ENCODE results near the gene KLHDC10. TPM values are rescaled to one million over a fixed set of nuclear protein-coding genes. Genes with fewer than 3 reads are reported as not detected.

KLHDC10 gene
- total and polyA plus RNA-seq, 2 experiments from 2014 or later = 3.4 to 18.2 TPM

GRCh38 chr7:130160023-130160422 lies 89.7 kb downstream of the KLHDC10 start:
- no peaks in the 10 kb centered on the region for H3F3A ChIP-seq (ENCODE audit: insufficient read depth)
- WGBS, 2 experiments (ENCODE audit: low coverage in 1 of 2, low lambda C conversion rate in 2 of 2, missing lambda C conversion rate in 2 of 2) = 92 to 95% methylated on average over 2 of the region's 2 CpGs
- no peak overlapping the region for H3K9ac ChIP-seq
- H3K4me2 ChIP-seq (ENCODE audit: unreplicated experiment) = no peak overlapping the region
- in situ Hi-C loops (cut with MboI) = no loop called here
- H3K4me1 ChIP-seq (ENCODE audit: insufficient read depth) = no peaks in the 10 kb centered on the region
- TF ChIP-seq EZH2phosphoT487 (IDR thresholded peaks at IDR 0.05; ENCODE audit: insufficient read depth, low read depth) (no peak), EZH2 (IDR thresholded peaks at IDR 0.05; ENCODE audit: insufficient read depth, poor library complexity, severe bottlenecking) (no peak)
- DNase-seq = no peak
- peaks cover 12% of the 10 kb centered on the region for H3K36me3 ChIP-seq (ENCODE audit: low read depth)
- no peaks in the 10 kb centered on the region for H4K20me1 ChIP-seq (ENCODE audit: insufficient read depth)
- H3K4me3 ChIP-seq = no peak overlapping the region
- H3K79me2 ChIP-seq (ENCODE audit: insufficient read depth) = no peaks in the 10 kb centered on the region
- H2AFZ ChIP-seq = no peak overlapping the region
- no peak overlapping the region for H3K27ac ChIP-seq
- no peaks in the 10 kb centered on the region for H3K9me2 ChIP-seq (ENCODE audit: insufficient read depth)
- H3K9me3 ChIP-seq (ENCODE audit: low read depth) = no peaks in the 10 kb centered on the region
- H3K27me3 ChIP-seq (replicated peaks; ENCODE audit: insufficient read depth) = no peaks in the 10 kb centered on the region

- Histone ChIP-seq H3K27me3 (replicated peaks; ENCODE audit: insufficient read depth) (no peaks in the 10 kb centered on the region), H3K4me3 (no peak overlapping the region), H3K9me2 (ENCODE audit: insufficient read depth) (no peaks in the 10 kb centered on the region), H3K36me3 (ENCODE audit: low read depth) (peaks cover 16% of the 10 kb centered on the region), H3K9me3 (ENCODE audit: low read depth) (no peaks in the 10 kb centered on the region), H3K4me2 (ENCODE audit: unreplicated experiment) (no peak overlapping the region), H3K9ac (no peak overlapping the region), H3K79me2 (ENCODE audit: insufficient read depth) (no peaks in the 10 kb centered on the region), H4K20me1 (ENCODE audit: insufficient read depth) (no peaks in the 10 kb centered on the region), H2AFZ (no peak overlapping the region), H3F3A (ENCODE audit: insufficient read depth) (no peaks in the 10 kb centered on the region), H3K27ac (no peak overlapping the region), H3K4me1 (ENCODE audit: insufficient read depth) (no peaks in the 10 kb centered on the region)
- DNase-seq = no peak
- no peak for TF ChIP-seq EZH2phosphoT487 (IDR thresholded peaks at IDR 0.05; ENCODE audit: insufficient read depth, low read depth)
- TF ChIP-seq EZH2 (IDR thresholded peaks at IDR 0.05; ENCODE audit: insufficient read depth, poor library complexity, severe bottlenecking) = no peak
- WGBS, 2 experiments (ENCODE audit: low coverage in 1 of 2, low lambda C conversion rate in 2 of 2, missing lambda C conversion rate in 2 of 2) = 98% methylated on average over 8 of the region's 8 CpGs
- in situ Hi-C loops (cut with MboI) = no loop called here
Measured at GRCh38 chr7:130160455-130160854, 90.1 kb downstream of the KLHDC10 start.

GRCh38 chr7:130162196-130162595 lies 91.9 kb downstream of the KLHDC10 start:
- Histone ChIP-seq H3K27me3 (replicated peaks; ENCODE audit: insufficient read depth) (no peaks in the 10 kb centered on the region), H3K9ac (no peak overlapping the region), H2AFZ (no peak overlapping the region), H3K4me3 (no peak overlapping the region), H3K9me2 (ENCODE audit: insufficient read depth) (no peaks in the 10 kb centered on the region), H3K79me2 (ENCODE audit: insufficient read depth) (no peaks in the 10 kb centered on the region), H3F3A (ENCODE audit: insufficient read depth) (no peaks in the 10 kb centered on the region), H3K36me3 (ENCODE audit: low read depth) (peaks cover 27% of the 10 kb centered on the region), H3K9me3 (ENCODE audit: low read depth) (no peaks in the 10 kb centered on the region), H4K20me1 (ENCODE audit: insufficient read depth) (no peaks in the 10 kb centered on the region), H3K4me1 (ENCODE audit: insufficient read depth) (no peaks in the 10 kb centered on the region), H3K4me2 (ENCODE audit: unreplicated experiment) (no peak overlapping the region), H3K27ac (no peak overlapping the region)
- no peak for DNase-seq
- no peak for TF ChIP-seq EZH2 (IDR thresholded peaks at IDR 0.05; ENCODE audit: insufficient read depth, poor library complexity, severe bottlenecking)
- no peak for TF ChIP-seq EZH2phosphoT487 (IDR thresholded peaks at IDR 0.05; ENCODE audit: insufficient read depth, low read depth)
- in situ Hi-C loops (cut with MboI) = no loop called here
- 96 to 100% methylated on average over 5 of the region's 5 CpGs for WGBS, 2 experiments (ENCODE audit: low coverage in 1 of 2, low lambda C conversion rate in 2 of 2, missing lambda C conversion rate in 2 of 2)

GRCh38 chr7:130174237-130174959 lies 104.1 kb downstream of the KLHDC10 start:
- WGBS, 2 experiments (ENCODE audit: low coverage in 1 of 2, low lambda C conversion rate in 2 of 2, missing lambda C conversion rate in 2 of 2) = 85 to 86% methylated on average over 4 of the region's 4 CpGs
- H3K9ac ChIP-seq = no peak overlapping the region
- no peaks in the 10 kb centered on the region for H3K9me3 ChIP-seq (ENCODE audit: low read depth)
- H3K4me2 ChIP-seq (ENCODE audit: unreplicated experiment) = no peak overlapping the region
- in situ Hi-C loops (cut with MboI) = no loop called here
- no peak overlapping the region for H3K4me3 ChIP-seq
- no peaks in the 10 kb centered on the region for H3K9me2 ChIP-seq (ENCODE audit: insufficient read depth)
- TF ChIP-seq EZH2 (IDR thresholded peaks at IDR 0.05; ENCODE audit: insufficient read depth, poor library complexity, severe bottlenecking) = no peak
- TF ChIP-seq EZH2phosphoT487 (IDR thresholded peaks at IDR 0.05; ENCODE audit: insufficient read depth, low read depth) = no peak
- no peaks in the 10 kb centered on the region for H3K4me1 ChIP-seq (ENCODE audit: insufficient read depth)
- H3K27me3 ChIP-seq (replicated peaks; ENCODE audit: insufficient read depth) = no peaks in the 10 kb centered on the region
- H3K27ac ChIP-seq = no peak overlapping the region
- H4K20me1 ChIP-seq (ENCODE audit: insufficient read depth) = no peaks in the 10 kb centered on the region
- H3F3A ChIP-seq (ENCODE audit: insufficient read depth) = no peaks in the 10 kb centered on the region
- H3K36me3 ChIP-seq (ENCODE audit: low read depth) = peaks cover 28% of the 10 kb centered on the region
- DNase-seq = no peak
- H3K79me2 ChIP-seq (ENCODE audit: insufficient read depth) = no peaks in the 10 kb centered on the region
- no peak overlapping the region for H2AFZ ChIP-seq
